Peyer's patch (tissue), 4 donors: ENCODE results near the gene ARHGAP26.

ENCODE experiments used
- POLR2A ChIP-seq, 2 donors: fragments of 450-650 bp; IDR thresholded peaks; one replicate each; pipeline ENCODE4 v1.5.1; 2017; ENCODE audit warnings: antibody characterized with exemption in 2 of 2, mild to moderate bottlenecking in 2 of 2, moderate library complexity in 2 of 2
- TF ChIP-seq, protein P1 (sequence below), 6 experiments: fragments of 450-650 bp in 4 of 6; fragments of 200-600 bp in 2 of 6; sonication (generic) in 1 of 6; IDR thresholded peaks; one replicate each; pipeline ENCODE4 v1.5.1; 2017 to 2019; ENCODE audit warnings: antibody characterized with exemption in 6 of 6, mild to moderate bottlenecking in 3 of 6, moderate library complexity in 1 of 6

DNA sequence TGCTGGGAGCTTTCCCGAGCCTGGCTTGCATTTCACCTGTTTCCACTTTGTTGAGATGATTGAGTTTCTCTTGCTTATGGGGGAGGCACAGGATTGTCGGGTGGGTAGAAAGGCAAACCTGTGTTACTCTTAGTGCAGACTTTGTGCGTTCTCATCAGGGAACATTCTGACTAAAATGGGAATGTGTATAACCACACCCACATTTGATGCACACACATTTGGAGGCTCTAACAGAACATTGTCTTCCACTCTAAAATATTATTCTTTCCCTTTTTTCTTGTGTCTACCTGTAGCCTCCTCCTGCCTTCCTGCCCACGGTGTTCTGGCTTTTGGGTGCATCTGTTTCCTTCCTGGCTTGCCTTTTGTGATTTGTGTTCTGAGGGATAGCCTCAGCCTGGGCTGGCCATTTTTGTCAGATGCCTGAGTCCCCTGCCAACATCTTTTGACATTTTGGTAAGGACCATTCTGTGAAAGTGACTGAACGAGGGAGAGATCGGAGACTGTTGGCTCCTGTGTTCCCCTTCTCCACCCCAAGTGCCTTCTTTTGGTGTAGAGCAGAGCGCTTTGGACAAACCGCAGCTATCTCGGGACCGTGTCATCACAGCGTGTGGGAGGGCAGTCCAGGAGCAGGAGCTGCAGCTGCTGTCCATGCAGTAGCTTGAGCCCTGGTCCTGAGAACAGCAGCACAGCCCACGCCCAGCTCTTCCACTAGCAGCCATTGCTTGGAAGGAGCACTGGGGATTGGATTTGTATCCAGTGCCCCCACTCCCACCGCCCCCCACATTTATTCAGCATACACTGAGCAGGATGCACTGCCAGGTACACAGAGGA, 101.4 kb downstream of the ARHGAP26 start:
- TF ChIP-seq, protein P1, sequence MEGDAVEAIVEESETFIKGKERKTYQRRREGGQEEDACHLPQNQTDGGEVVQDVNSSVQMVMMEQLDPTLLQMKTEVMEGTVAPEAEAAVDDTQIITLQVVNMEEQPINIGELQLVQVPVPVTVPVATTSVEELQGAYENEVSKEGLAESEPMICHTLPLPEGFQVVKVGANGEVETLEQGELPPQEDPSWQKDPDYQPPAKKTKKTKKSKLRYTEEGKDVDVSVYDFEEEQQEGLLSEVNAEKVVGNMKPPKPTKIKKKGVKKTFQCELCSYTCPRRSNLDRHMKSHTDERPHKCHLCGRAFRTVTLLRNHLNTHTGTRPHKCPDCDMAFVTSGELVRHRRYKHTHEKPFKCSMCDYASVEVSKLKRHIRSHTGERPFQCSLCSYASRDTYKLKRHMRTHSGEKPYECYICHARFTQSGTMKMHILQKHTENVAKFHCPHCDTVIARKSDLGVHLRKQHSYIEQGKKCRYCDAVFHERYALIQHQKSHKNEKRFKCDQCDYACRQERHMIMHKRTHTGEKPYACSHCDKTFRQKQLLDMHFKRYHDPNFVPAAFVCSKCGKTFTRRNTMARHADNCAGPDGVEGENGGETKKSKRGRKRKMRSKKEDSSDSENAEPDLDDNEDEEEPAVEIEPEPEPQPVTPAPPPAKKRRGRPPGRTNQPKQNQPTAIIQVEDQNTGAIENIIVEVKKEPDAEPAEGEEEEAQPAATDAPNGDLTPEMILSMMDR (IDR thresholded peaks at IDR 0.05), result no peak
- no peak for TF ChIP-seq POLR2A (IDR thresholded peaks at IDR 0.05)
